ENCODE measurements around the gene DCC.

DNA sequence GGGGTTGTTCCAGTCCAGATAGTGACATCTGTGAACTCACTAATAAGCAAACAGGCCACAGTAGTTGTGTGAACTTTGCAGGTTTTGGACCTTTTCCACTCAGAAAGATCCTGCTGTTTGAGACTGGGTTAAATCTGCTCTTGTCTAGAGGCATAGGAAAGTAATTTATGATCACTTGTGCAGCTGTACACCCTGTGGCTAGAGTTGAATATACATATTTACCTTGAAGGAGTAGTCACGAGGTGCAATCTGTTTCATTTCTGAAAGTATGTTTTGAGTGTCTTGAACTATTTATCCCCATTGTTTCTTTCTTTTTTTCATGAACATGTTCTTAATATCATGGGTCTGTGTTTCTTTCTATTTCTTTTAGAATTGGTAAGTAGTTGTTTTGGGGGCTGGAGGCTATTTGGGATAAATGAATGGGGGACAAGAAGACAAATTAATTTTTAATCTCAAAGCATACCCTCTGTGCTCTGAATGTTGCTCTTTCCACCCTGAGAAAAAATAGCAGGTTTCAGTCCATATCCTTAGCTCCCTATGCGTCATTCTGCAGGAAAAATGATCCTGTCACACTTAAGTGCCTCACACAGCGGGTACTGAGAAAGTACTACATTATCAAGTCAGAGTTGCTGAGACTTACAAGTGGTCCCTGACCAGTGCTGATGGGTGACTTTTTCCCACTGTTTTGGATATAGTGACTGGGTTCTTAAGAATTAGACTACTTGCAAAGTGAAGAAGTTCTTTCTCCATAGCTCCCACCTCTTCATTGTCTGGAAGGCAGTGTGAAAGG lies 28.2 kb downstream of the DCC start:
- TF ChIP-seq, protein P1, sequence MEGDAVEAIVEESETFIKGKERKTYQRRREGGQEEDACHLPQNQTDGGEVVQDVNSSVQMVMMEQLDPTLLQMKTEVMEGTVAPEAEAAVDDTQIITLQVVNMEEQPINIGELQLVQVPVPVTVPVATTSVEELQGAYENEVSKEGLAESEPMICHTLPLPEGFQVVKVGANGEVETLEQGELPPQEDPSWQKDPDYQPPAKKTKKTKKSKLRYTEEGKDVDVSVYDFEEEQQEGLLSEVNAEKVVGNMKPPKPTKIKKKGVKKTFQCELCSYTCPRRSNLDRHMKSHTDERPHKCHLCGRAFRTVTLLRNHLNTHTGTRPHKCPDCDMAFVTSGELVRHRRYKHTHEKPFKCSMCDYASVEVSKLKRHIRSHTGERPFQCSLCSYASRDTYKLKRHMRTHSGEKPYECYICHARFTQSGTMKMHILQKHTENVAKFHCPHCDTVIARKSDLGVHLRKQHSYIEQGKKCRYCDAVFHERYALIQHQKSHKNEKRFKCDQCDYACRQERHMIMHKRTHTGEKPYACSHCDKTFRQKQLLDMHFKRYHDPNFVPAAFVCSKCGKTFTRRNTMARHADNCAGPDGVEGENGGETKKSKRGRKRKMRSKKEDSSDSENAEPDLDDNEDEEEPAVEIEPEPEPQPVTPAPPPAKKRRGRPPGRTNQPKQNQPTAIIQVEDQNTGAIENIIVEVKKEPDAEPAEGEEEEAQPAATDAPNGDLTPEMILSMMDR (conservative IDR thresholded peaks at IDR 0.05; ENCODE audit: low read depth, low read length) = no peak
- TF ChIP-seq EZH2phosphoT487 (IDR thresholded peaks at IDR 0.05; ENCODE audit: borderline replicate concordance, low read length) (no peak), EZH2 (IDR thresholded peaks at IDR 0.05; ENCODE audit: low read length, unreplicated experiment) (no peak)

All from PC-3 (cell line).